OCI-LY7 (cell line): Measurements from ENCODE around the gene PRDM2.

Experiments
- EZH2phosphoT487 ChIP-seq: fragments of 200-600 bp; sonication (generic); IDR thresholded peaks from 2 replicates; pipeline ENCODE4 v1.6.1; 2018; ENCODE audit warnings: low read depth, borderline replicate concordance, mild to moderate bottlenecking, mixed run types, antibody characterized with exemption, low read length, moderate library complexity, mixed read lengths
- TF ChIP-seq, protein P1 (sequence below): fragments of 200-600 bp; sonication (generic); conservative IDR thresholded peaks from 2 replicates; pipeline ENCODE4 v1.5.1; 2014; ENCODE audit warnings: mild to moderate bottlenecking, antibody characterized with exemption, low read length, moderate library complexity, mixed read lengths

DNA sequence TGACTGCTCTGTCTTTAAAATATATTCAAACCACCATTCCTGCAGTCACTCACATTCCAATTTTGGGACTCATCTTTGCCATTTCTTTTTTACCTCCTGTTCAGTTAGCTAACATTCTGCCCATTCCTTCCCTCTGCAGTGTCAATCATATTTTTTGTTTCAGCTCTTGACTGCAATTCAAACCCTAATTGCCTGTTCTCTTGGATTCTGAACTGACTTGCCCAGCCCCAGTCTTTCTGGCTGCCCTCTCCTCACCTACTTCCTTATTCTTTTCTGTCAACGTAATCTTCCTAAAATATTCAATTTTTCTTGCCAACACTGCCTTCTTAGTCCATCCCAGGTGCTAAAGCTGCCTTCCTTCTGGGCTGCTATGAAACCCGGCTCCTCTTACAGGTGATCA, 6.1 kb downstream of the PRDM2 start:
- TF ChIP-seq, protein P1, sequence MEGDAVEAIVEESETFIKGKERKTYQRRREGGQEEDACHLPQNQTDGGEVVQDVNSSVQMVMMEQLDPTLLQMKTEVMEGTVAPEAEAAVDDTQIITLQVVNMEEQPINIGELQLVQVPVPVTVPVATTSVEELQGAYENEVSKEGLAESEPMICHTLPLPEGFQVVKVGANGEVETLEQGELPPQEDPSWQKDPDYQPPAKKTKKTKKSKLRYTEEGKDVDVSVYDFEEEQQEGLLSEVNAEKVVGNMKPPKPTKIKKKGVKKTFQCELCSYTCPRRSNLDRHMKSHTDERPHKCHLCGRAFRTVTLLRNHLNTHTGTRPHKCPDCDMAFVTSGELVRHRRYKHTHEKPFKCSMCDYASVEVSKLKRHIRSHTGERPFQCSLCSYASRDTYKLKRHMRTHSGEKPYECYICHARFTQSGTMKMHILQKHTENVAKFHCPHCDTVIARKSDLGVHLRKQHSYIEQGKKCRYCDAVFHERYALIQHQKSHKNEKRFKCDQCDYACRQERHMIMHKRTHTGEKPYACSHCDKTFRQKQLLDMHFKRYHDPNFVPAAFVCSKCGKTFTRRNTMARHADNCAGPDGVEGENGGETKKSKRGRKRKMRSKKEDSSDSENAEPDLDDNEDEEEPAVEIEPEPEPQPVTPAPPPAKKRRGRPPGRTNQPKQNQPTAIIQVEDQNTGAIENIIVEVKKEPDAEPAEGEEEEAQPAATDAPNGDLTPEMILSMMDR = no peak
- TF ChIP-seq EZH2phosphoT487 = no peak
